NB4 (cell line): Measurements from ENCODE around the gene RNU6-9.
A peak's percentile ranks its signal among the peaks of the same experiment; 100 is the strongest.

ENCODE experiments used
- DNase-seq: peaks from one replicate; pipeline ENCODE4 v3.0.0; 2010; ENCODE audit warnings: low read depth
- H3K4me3 ChIP-seq: one replicate; pipeline ENCODE4 v1.5.1; 2011; ENCODE audit warnings: mild to moderate bottlenecking, low read depth, low read length, moderate library complexity
- CTCF ChIP-seq: IDR thresholded peaks from one replicate; pipeline ENCODE4 v1.5.1; 2012; ENCODE audit warnings: low read depth, low read length
- MYC ChIP-seq: IDR thresholded peaks from 2 replicates; pipeline ENCODE4 v1.6.1; 2011; ENCODE audit warnings: low read depth, low read length
- POLR2A ChIP-seq: IDR thresholded peaks from 2 replicates; pipeline ENCODE4 v1.6.1; 2011; ENCODE audit warnings: mild to moderate bottlenecking; ENCODE audit not compliant: insufficient read length; ENCODE audit errors: extremely low read depth
- TF ChIP-seq, protein P1 (sequence below): IDR thresholded peaks from 2 replicates; pipeline ENCODE4 v1.6.1; 2011; ENCODE audit warnings: low read depth, low read length

Gene RNU6-9

GRCh38 chr19:913080-913748 lies 19.9 kb downstream of the RNU6-9 start, which contains the start of gene R3HDM4:
R3HDM4 (minus strand) TSS chr19:913219; CDS start chr19:913157, 62 bp downstream.
- TF ChIP-seq, protein P1, sequence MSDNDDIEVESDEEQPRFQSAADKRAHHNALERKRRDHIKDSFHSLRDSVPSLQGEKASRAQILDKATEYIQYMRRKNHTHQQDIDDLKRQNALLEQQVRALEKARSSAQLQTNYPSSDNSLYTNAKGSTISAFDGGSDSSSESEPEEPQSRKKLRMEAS = no peak
- no peak for TF ChIP-seq CTCF
- peak; percentile 46 for TF ChIP-seq POLR2A
- peak; percentile 39; the same call in 1 of the 2 replicates for TF ChIP-seq MYC
- peak within 1 kb of the TSS; percentile 53 for H3K4me3 ChIP-seq
- DNase-seq = peak; percentile 60

DNA sequence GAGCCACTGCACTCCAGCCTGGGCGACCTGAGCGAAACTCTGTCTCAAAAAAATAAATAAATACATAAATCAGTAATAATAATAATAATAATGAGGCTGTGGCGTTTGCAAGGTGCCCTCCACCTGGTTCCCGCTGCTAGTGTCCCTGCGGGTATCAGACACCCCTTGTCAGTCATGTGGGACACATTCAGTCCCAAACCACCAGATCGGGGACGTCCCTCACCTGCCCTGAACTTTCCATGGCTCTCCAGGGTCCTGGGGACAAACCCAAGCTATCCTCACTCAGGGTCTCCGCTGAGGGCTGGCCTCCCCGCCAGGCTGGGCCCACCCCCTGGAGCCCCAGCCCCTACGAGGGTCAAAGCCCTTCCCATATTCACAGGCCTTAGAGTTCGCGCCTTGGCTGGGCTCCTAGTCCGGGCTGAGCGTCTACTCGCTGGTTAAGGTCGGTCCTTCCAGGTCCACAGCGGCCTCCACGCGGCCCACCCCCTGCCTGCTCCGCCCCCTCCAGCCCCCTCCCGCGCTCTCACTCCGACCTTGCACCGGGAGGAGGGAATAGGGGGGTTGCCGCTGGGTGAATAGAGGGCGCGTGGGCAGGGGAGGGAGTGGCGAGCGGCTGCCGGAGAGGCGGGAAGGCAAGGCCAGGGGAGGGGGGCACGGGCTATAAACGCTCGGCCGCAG lies 23.5 kb downstream of the RNU6-9 start:
- no peak for DNase-seq

DNA sequence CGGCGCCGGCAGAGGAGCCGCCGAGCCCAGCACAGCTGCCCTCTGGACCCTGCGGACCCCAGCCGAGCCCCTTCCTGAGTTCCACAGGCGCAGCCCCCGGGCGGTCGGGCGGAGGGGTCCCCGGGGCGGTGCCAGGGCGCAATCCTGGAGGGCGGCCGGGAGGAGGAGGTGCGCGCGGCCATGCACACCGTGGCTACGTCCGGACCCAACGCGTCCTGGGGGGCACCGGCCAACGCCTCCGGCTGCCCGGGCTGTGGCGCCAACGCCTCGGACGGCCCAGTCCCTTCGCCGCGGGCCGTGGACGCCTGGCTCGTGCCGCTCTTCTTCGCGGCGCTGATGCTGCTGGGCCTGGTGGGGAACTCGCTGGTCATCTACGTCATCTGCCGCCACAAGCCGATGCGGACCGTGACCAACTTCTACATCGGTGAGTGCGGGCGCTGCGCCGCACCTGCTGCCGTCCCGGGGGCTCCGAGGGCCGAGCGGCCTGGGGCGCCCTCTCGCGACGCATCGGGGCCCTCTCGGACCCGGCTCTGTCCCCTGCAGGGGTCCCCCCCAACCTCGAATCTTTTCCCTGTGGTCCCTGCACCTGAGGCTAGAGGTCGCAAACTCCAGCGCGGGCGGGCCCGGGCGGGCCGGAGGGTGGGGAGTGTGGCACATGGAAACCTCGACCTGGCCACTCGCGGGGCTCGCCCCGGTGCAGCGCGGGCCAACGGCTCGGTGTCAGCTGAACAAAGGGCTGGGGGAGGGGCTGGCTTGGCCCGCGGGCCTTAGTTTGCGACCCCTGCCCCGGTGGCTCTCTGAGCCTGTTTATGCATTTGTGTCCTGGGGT lies 24.3 kb downstream of the RNU6-9 start, which contains the start of gene KISS1R:
TSS of gene KISS1R (plus strand) at position 11 of the 829 bp plus-strand sequence. CDS start at position 181, 170 bp downstream.
- TF ChIP-seq MYC (no peak), POLR2A (no peak), CTCF (no peak)
- TF ChIP-seq, protein P1 = no peak
- DNase-seq = peak; percentile 56
- H3K4me3 ChIP-seq = no peak within 1 kb of the TSS

More for the DNA sequence above, 23.5 kb downstream of the RNU6-9 start:
- TF ChIP-seq CTCF = no peak
- no peak for TF ChIP-seq MYC
- no peak for TF ChIP-seq POLR2A
- H3K4me3 ChIP-seq = no peak overlapping the region

- no peak overlapping the region for H3K4me3 ChIP-seq
- no peak for DNase-seq
- TF ChIP-seq CTCF (no peak), POLR2A (no peak)
Measured at GRCh38 chr19:918152-918437, 24.8 kb downstream of the RNU6-9 start.

DNA sequence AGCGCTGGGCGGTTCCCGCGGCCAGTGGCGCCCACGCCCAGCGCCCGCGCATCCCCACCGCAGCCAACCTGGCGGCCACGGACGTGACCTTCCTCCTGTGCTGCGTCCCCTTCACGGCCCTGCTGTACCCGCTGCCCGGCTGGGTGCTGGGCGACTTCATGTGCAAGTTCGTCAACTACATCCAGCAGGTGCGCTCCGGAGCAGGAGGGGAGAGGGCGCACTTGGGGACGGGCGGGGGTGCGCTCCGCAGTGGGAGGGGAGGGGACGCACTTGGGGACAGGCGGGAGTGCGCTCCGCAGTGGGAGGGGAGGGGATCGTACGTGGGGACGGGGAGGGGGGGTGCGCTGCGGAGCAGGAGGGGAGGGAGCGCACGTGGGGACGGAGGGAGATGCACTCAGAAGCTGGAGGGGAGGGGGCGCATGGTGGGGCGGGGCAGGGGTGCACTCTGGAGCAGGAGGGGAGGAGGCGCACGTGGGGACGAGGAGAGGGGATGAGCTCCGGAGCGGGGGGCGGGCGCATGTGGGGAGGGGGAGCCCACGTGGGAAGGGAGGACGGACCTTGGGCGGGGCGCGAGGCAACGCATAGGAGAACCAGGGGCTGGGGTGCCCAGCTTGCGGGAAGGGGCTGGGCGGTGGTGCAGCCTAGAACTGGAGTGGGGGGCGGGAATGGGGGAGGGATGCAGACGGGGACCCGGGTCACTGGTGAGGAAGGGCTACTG lies 25.4 kb downstream of the RNU6-9 start:
- DNase-seq = no peak
- TF ChIP-seq POLR2A = no peak
- TF ChIP-seq MYC = no peak
- TF ChIP-seq, protein P1 = no peak
- TF ChIP-seq CTCF = no peak
- no peak overlapping the region for H3K4me3 ChIP-seq
